HG03103 (cell line): Measurements from ENCODE around the gene EHMT2.
"Not testable (repeated sequence)": the region's sequence is repeated elsewhere in the genome, so short reads cannot be mapped to it uniquely, and the experiment has no call there.

ENCODE experiments used
- ATAC-seq: cut with Tn5 transposase; IDR thresholded peaks from one replicate; pipeline ENCODE4 v1.9.1; 2021; ENCODE audit warnings: low read depth; ENCODE audit not compliant: unreplicated experiment

Gene EHMT2

GRCh38 chr6:31844507-31844906, 53.0 kb downstream of the EHMT2 start:
- ATAC-seq: no peak

GRCh38 chr6:31842053-31842452, 55.4 kb downstream of the EHMT2 start:
- no peak for ATAC-seq

DNA sequence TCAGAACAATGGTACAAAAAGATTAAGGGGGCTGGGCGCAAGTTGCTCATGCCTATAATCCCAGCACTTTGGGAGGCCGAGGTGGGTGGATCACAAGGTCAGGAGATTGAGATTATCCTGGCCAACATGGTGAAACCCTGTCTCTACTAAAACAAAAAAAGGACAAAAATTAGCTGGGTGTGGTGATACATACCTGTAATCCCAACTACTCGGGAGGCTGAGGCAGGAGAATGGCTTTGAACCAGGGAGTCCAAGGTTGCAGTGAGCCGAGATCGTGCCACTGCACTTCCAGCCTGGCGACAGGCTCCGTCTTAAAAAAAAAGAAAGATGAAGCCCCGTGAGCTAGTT, 57.7 kb downstream of the EHMT2 start:
- not testable (repeated sequence) for ATAC-seq

GRCh38 chr6:31838968-31839367, 58.5 kb downstream of the EHMT2 start:
- ATAC-seq: no peak

- ATAC-seq: not testable (repeated sequence)
Observed at GRCh38 chr6:31838114-31838553, 59.4 kb downstream of the EHMT2 start.

- ATAC-seq: no peak
Observed at GRCh38 chr6:31837369-31838113, 60.0 kb downstream of the EHMT2 start.

GRCh38 chr6:31836474-31837368, 60.8 kb downstream of the EHMT2 start:
- ATAC-seq: no peak

DNA sequence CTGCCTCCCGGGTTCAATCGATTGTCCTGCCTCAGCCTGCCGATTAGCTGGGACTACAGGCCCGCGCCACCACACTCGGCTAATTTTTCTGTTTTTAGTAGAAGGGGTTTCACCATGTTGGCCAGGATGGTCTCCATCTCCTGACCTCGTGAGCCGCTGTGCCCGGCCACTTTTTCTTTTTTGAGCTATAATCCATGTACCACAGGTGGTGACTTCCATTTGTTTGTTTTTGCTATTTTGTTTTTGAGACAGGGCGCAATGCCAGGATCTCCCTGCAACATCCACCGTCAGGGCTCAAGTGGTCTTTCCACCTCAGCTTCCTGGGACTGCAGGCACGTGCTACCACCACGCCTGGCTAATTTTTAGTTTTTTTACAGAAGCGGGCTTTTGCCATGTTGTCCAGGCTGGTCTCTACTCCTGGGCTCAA, 61.4 kb downstream of the EHMT2 start:
- no peak for ATAC-seq

DNA sequence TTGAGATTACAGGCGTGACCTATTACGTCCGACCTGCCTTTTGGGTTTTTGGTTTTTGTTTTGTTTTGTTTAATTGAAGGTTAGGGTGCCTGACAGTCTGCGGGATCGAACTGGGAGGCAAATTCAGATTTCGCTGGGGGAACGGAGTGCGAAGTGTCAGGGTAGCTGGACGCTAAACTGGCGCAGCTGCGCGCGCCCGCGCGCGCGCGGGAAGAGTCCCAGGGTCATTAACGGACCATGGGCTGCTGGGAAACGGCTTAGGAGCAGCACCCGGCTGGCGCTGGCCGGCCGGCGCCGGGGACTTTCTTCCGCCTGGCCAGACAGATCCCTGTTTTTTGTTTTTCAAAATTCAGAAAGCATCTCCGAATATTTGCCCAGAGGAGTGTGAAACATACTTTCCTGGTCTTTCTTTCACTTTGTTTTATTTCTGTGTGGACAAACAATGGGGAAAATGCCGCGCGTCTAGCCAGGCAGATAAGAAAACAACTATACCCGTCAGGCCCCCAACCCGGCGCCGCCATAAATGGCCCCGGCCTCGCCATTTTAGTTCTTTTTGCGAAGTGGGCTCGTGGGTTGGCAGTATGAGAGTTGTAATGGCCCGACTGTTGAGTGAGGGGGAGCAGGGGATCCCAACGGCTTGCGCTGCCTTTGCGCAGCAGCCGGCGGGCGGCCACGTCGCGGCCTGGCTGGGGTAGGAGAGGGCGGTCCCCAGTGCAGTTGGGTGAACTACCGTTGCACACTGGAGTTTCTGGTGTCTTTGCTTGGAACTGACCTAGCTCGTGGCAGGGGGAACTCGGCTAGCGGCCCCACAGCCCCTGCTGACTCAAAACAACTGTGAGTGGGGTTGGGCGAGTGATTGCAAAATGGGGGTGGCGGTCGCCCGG, 62.9 kb downstream of the EHMT2 start:
- ATAC-seq: no peak

DNA sequence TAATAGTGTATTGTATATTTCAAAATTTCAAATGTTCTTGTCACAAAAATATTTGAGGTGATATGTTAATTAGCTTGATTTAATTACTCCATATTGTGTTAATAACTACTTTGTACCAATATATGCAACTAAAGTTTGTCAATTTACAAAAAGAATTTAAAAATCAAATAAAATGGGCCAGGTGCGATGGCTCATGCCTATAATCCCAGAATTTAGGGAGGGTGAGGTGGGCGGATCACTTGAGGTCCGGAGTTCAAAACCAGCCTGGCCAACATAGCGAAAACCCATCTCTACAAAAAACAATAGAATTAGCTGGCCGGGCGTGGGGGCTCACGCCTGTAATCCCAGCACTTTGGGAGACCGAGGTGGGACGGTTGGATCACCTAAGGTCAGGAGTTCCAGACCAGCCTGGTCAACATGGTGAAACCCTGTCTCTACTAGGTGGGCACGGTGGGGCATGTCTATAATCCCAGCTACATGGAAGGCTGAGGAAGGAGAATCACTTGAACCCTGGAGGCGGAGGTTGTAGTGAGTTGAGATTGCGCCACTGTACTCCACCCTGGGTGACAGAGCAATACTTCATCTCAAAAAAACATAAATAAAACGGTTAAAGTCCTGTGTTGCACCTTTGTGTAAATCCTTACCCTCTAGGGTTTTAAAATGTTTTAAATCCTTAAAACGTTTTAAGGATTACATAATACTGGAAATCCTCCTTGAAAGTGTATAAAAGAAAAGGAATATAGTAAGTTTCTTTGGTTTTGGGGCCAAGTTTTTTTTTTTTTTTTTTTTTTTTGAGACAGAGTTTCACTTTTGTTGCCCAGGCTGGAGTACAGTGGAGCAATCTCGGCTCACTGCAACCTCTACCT, 65.9 kb downstream of the EHMT2 start:
- ATAC-seq: no peak

DNA sequence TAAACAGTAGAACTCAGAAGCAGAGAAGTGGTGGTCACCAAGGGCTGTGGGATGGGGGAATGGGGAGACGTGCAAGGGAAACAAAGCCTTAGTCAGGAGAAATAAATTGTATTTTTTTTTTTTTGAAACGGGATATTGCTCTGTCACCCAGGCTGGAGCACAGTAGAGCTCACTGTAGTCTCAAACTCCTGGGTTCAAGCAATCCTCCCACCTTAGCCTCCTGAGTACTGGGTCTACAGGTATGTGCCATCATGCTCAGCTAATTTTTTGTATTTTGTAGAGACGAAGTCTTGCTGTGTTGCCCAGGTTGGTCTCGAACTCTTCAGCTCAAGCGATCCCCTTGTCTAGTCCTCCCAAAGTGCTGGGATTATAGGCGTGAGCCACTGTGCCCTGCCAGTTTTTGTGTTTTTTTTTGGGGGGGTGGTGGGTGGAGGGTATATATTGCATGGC, 66.6 kb downstream of the EHMT2 start:
- ATAC-seq: no peak
